Osteocyte (in vitro differentiated cells): Measurements from ENCODE around the gene GNB3. TPM values are rescaled to one million over a fixed set of nuclear protein-coding genes. Genes with fewer than 3 reads are reported as not detected.

Experiments
- DNase-seq: peaks from one replicate; pipeline ENCODE4 v3.0.0; 2021; ENCODE audit warnings: mixed read lengths; ENCODE audit not compliant: unreplicated experiment; ENCODE audit errors: extremely low spot score
- H3K27ac Mint-ChIP-seq: one replicate; pipeline ENCODE4 v1.8.0; 2021; ENCODE audit warnings: mild to moderate bottlenecking, mixed read lengths; ENCODE audit not compliant: unreplicated experiment
- H3K27me3 Mint-ChIP-seq: one replicate; pipeline ENCODE4 v1.8.0; 2021; ENCODE audit warnings: mixed read lengths; ENCODE audit not compliant: unreplicated experiment
- H3K36me3 Mint-ChIP-seq: one replicate; pipeline ENCODE4 v1.8.0; 2021; ENCODE audit warnings: mixed read lengths; ENCODE audit not compliant: unreplicated experiment
- H3K4me1 Mint-ChIP-seq: one replicate; pipeline ENCODE4 v1.8.0; 2021; ENCODE audit warnings: mixed read lengths; ENCODE audit not compliant: unreplicated experiment
- H3K4me3 Mint-ChIP-seq: one replicate; pipeline ENCODE4 v1.8.0; 2021; ENCODE audit warnings: mild to moderate bottlenecking, moderate library complexity, mixed read lengths; ENCODE audit not compliant: unreplicated experiment
- H3K9me3 Mint-ChIP-seq: one replicate; pipeline ENCODE4 v1.8.0; 2021; ENCODE audit warnings: mixed read lengths; ENCODE audit not compliant: unreplicated experiment
- total RNA-seq: library from RNA; stranded (reverse); gene quantifications from 2 replicates; pipeline ENCODE4 v1.2.1, GENCODE V29; 2021
- TF ChIP-seq, protein P1 (sequence below): fragments of 200-600 bp; sonication (generic); IDR thresholded peaks from 2 replicates; pipeline ENCODE4 v1.5.0; 2021; ENCODE audit warnings: antibody characterized with exemption, mild to moderate bottlenecking, moderate library complexity

Gene GNB3
- total RNA-seq, 1 donor from 2014 or later = 10.6 TPM

DNA sequence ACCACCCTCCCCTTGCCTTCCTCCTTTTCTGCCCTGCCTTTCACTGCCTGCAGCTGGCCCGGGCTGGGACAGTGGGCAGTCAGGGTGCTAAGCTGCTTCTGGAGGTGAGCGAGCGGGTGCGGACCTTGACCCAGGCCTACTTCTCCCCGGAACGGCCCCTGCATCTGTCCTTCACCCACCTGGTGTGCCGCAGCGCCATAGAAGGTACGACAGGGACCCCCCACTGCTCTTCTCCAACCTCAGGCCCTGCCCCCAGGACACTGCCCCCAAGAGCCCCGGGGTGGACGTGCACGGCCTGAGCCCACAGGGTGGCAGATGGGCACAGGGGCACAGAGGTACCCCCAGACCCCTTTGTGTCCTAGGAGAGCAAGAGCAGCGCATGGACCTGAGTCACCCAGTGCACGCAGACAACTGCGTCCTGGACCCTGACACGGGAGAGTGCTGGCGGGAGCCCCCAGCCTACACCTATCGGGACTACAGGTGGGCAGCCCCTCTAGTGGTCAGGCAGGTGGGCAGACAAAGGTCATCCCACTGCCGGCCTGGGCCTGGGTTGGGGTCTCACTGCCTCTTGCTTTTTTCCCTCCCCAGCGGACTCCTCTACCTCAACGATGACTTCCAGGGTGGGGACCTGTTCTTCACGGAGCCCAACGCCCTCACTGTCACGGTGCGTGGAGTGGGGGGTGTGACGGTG, 3.2 kb upstream of the GNB3 start:
- TF ChIP-seq, protein P1, sequence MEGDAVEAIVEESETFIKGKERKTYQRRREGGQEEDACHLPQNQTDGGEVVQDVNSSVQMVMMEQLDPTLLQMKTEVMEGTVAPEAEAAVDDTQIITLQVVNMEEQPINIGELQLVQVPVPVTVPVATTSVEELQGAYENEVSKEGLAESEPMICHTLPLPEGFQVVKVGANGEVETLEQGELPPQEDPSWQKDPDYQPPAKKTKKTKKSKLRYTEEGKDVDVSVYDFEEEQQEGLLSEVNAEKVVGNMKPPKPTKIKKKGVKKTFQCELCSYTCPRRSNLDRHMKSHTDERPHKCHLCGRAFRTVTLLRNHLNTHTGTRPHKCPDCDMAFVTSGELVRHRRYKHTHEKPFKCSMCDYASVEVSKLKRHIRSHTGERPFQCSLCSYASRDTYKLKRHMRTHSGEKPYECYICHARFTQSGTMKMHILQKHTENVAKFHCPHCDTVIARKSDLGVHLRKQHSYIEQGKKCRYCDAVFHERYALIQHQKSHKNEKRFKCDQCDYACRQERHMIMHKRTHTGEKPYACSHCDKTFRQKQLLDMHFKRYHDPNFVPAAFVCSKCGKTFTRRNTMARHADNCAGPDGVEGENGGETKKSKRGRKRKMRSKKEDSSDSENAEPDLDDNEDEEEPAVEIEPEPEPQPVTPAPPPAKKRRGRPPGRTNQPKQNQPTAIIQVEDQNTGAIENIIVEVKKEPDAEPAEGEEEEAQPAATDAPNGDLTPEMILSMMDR = no peak
- H3K27ac Mint-ChIP-seq = no peak overlapping the region
- DNase-seq = no peak
- no peaks in the 10 kb centered on the region for H3K4me1 Mint-ChIP-seq
- H3K4me3 Mint-ChIP-seq = no peak overlapping the region
- H3K27me3 Mint-ChIP-seq = no peaks in the 10 kb centered on the region
- H3K9me3 Mint-ChIP-seq = no peaks in the 10 kb centered on the region
- H3K36me3 Mint-ChIP-seq = peaks cover 12% of the 10 kb centered on the region

DNA sequence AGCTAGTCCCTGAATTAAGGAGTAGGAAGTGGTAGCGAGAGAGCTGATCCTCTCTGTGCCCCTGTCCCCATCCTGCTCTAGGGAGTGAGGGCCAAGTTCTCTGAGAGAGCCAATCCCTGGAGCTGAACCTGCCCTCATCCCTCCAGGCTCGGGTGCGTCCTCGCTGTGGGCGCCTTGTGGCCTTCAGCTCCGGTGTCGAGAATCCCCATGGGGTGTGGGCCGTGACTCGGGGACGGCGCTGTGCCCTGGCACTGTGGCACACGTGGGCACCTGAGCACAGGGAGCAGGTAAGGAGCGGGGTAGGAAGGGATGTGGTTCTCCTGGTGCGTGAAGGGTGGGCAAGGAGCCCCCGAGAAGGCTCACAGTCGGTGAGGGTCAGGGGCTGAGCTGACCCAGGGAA, 1.9 kb upstream of the GNB3 start:
- TF ChIP-seq, protein P1 = no peak
- H3K27ac Mint-ChIP-seq = no peak overlapping the region
- DNase-seq = no peak

DNA sequence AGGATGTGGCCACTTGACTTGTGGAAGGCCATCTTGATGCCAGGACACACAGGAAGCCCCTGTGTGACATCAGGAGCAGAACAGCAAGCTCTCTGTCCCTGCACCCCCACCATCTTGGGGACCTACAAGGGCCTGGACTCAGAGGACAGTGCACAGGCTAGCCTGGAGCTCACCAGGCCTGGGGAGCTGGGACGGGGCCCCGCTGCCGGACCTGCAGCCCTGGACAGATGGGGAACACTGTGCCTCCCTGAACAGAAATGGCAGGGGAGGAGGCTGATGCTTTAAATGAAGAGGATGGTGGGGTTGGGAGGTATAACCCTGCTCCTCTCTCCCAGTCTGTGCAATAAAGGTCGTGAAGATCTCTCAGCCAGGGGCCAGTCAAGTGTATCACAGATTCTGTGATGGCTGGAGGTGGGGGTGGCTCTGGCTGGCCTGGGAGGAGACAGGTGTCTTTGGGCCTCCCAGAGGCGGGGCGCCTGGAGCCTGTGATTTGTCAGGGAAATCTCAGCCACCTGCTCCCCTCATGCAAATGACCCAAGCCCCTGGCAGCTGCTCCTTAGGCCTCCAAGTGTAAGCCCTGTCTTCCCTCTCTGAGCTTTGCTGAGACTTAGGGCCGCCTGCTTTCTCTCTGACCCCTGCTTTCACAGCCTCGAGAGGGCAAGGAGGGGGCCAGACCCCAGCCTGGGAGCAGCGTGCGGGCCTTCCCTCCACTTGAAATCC, 1.1 kb upstream of the GNB3 start:
- no peaks in the 10 kb centered on the region for H3K4me1 Mint-ChIP-seq
- H3K4me3 Mint-ChIP-seq = no peak overlapping the region
- H3K27ac Mint-ChIP-seq = no peak overlapping the region
- TF ChIP-seq, protein P1 = no peak
- peaks cover 8% of the 10 kb centered on the region for H3K36me3 Mint-ChIP-seq
- no peak for DNase-seq
- no peaks in the 10 kb centered on the region for H3K27me3 Mint-ChIP-seq
- no peaks in the 10 kb centered on the region for H3K9me3 Mint-ChIP-seq

More for the DNA sequence above, 1.9 kb upstream of the GNB3 start:
- no peak overlapping the region for H3K4me3 Mint-ChIP-seq
- no peaks in the 10 kb centered on the region for H3K27me3 Mint-ChIP-seq
- H3K9me3 Mint-ChIP-seq = no peaks in the 10 kb centered on the region
- peaks cover 9% of the 10 kb centered on the region for H3K36me3 Mint-ChIP-seq
- no peaks in the 10 kb centered on the region for H3K4me1 Mint-ChIP-seq

DNA sequence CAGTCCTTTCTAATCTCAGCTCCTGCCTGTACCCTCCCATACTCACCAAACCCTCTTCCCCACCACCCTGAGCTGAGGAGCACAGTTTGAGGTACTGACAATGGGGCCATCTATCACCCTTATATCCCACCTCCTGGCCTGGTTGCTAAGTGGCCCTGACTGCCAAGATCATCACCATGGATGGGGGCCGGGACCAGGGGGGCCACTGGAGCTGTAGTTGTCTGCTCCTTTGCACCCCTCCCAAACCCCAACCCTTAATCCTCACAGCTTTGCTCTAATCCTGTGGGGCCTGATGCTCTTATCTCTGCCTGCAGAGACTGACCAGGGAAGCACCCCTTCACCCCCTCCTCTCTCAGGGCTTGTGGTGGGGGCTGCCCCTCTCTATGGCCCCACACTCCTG, 395 bp upstream of the GNB3 start:
- H3K4me1 Mint-ChIP-seq = no peaks in the 10 kb centered on the region
- peaks cover 14% of the 10 kb centered on the region for H3K36me3 Mint-ChIP-seq
- no peak for DNase-seq
- no peak overlapping the region for H3K27ac Mint-ChIP-seq
- no peak overlapping the region for H3K4me3 Mint-ChIP-seq
- H3K9me3 Mint-ChIP-seq = no peaks in the 10 kb centered on the region
- no peaks in the 10 kb centered on the region for H3K27me3 Mint-ChIP-seq
- TF ChIP-seq, protein P1 = no peak

DNA sequence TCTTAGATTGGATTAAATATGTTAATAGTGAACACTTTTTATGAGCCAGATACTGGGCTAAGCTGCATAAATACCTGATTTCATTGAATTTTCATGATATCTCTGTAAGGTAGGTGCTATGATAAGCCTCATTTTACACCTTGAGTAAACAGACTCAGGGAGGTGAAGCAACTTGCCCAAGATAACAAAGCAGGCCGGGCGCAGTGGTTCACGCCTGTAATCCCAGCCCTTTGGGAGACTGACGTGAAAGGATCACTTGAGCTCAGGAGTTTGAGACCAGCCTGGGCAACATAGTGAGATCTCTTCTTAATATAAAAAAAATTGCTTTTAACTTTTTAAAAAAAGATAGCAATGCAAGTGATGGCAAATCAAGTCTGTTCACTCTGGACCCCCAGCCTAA, 1.4 kb downstream of the GNB3 start:
- H3K27me3 Mint-ChIP-seq = no peaks in the 10 kb centered on the region
- H3K4me3 Mint-ChIP-seq = no peak overlapping the region
- no peak overlapping the region for H3K27ac Mint-ChIP-seq
- H3K4me1 Mint-ChIP-seq = no peaks in the 10 kb centered on the region
- H3K36me3 Mint-ChIP-seq = peaks cover 18% of the 10 kb centered on the region
- H3K9me3 Mint-ChIP-seq = no peaks in the 10 kb centered on the region
- TF ChIP-seq, protein P1 = no peak
- no peak for DNase-seq
